SK-N-DZ (cell line): ENCODE data around the gene PTPRK.
A peak's percentile ranks its signal among the peaks of the same experiment; 100 is the strongest.
"Not testable (repeated sequence)": the region's sequence is repeated elsewhere in the genome, so short reads cannot be mapped to it uniquely, and the experiment has no call there.

Source experiments
- DNase-seq: peaks from one replicate; pipeline ENCODE4 v3.0.0-alpha.2; 2015; ENCODE audit warnings: low spot score

PTPRK gene

GRCh38 chr6:128491100-128491581 lies 29.3 kb downstream of the PTPRK start:
- no peak for DNase-seq

DNA sequence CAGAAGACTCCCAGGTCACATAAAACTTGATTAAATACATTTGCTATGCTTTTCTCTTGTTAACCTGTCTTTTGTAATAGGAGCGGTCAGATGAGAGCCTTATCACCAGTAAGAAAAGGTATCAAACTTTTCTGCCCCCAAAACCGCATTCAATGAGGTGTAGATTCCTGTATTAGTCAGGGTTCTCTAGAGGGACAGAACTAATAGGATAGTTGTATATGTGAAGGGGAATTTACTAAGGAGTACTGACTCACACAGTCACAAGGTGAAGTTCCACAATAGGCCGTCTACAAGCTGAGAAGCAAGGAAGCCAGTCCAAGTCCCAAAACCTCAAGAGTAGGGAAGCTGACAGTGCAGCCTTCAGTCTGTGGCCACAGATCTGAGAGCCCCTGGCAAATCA lies 32.7 kb downstream of the PTPRK start:
- no peak for DNase-seq

DNA sequence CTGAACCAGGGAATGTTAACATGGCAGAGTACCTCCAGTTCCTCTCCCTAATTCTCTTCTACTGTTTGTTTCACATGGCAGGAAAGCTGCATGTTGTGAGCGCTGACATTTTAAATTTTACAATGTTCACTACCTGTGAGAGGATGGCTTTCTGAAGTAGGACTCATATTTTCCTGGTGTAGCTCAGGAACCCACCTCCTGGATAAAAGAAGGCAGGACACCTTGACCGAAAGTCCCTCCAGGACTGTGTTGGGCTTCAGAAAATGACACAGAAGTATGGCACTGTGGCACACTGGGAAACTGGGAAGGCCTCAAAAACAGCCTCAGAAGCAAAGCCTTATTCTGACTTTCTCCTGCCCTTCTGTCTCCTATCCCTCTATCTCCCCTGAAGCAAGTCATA lies 33.3 kb downstream of the PTPRK start:
- DNase-seq, result no peak

- DNase-seq, result not testable (repeated sequence)
Observed at GRCh38 chr6:128486580-128486979, 33.8 kb downstream of the PTPRK start.

DNA sequence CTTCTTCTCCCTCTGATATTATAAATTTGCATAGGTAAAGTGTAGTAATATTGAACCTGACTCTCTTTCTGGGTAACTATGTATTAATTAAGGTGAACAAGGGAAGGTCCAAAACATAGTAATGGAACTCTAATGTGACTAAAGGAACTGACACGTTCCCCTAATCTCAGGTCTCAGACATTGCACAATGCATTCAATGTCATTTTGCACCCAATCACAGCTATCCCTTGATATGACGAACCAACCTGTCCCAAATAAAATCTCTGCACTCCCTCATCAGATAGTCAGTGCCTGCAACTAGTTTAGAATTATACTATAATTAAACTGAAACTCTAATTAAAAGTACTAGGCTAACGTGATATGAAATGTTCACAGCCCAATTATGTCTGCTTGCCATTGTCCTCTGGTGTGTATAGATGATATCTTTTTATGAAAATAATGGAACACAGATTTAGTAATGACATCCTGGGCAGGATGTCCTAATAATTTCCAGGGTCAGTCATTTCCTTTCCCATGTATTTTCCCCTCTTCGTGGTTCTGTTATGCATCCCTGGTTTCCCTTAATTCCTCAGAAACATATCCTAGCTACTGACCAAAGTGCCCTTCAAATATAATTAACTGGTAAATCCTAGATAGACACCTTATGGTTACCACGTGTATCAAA lies 36.8 kb downstream of the PTPRK start:
- no peak for DNase-seq

GRCh38 chr6:128482642-128483041 lies 37.8 kb downstream of the PTPRK start:
- no peak for DNase-seq

- no peak for DNase-seq
Observed at GRCh38 chr6:128479991-128480390, 40.4 kb downstream of the PTPRK start.

- no peak for DNase-seq
Observed at GRCh38 chr6:128479048-128479666, 41.2 kb downstream of the PTPRK start.

GRCh38 chr6:128478230-128479047 lies 42.0 kb downstream of the PTPRK start:
- no peak for DNase-seq

- DNase-seq, result no peak
Observed at GRCh38 chr6:128474933-128475332, 45.5 kb downstream of the PTPRK start.

GRCh38 chr6:128474481-128474880 lies 45.9 kb downstream of the PTPRK start:
- no peak for DNase-seq

DNA sequence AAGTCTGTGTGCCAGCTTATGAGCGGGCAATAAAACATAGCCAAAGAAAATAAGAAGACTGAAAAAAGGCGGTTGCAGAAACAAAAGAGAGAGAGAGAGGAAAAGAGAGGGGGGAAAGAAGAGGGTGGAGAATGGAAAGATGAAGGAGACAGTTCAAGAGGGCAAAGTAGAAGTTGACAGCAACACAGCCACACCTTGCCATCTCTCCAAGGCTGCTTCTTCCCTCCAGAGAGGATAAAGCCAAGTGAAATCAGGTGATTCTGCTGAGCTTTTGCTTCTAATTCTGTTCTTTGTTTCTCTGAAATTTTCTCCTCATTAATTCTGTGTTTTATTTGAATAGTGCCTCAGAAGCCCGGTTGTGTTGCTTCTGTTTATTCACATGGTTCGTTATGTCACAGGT lies 48.5 kb downstream of the PTPRK start:
- no peak for DNase-seq

GRCh38 chr6:128465368-128466343 lies 54.7 kb downstream of the PTPRK start:
- DNase-seq, result no peak

DNA sequence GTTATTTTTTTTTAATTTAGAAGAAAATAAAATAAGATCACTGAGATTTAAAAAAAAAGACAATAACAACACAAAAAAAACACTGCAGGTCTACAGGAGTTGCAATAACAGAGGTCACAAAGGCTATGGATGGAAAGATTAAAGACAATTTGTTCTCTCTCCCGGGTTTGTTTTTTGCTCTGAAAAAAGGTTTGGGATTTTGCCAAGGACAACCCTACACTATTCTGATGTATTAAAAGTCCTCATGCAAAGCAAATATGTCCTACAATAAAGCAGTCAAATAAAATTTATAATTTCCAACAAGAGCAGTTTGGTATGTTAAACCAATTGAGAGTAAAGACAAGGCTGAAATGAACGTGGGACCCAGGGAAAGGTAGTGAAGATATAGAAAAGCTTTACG lies 55.6 kb downstream of the PTPRK start:
- no peak for DNase-seq

- no peak for DNase-seq
Observed at GRCh38 chr6:128463942-128464341, 56.5 kb downstream of the PTPRK start.

- DNase-seq, result no peak
Observed at GRCh38 chr6:128461501-128461900, 58.9 kb downstream of the PTPRK start.

- DNase-seq, result no peak
Observed at GRCh38 chr6:128456510-128457230, 63.7 kb downstream of the PTPRK start.

- no peak for DNase-seq
Observed at GRCh38 chr6:128455959-128456358, 64.4 kb downstream of the PTPRK start.

- DNase-seq, result no peak
Observed at GRCh38 chr6:128452713-128453112, 67.7 kb downstream of the PTPRK start.

DNA sequence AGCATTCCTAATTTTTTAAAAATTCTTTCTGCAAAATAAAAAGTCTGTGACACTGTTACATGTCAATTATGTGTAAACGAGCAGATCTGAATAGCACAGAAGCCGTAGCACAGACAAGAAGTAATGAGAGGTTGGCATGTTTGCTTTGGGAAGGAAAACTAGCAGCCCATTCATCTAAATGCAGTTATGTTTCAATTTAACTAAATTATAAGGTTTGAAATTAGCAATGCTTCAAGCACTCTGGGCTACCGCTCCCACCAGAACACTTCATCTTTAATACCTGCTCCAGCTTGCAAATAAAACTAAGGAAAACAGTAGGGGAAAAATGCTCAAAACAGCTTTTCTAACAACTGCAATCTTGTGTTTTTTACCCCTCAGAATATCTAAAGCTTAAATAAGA lies 73.9 kb downstream of the PTPRK start:
- DNase-seq, result peak; percentile 45

GRCh38 chr6:128443553-128443952 lies 76.8 kb downstream of the PTPRK start:
- no peak for DNase-seq
